Measurements from ENCODE around the gene FLACC1.
"Not testable (repeated sequence)": the region's sequence is repeated elsewhere in the genome, so short reads cannot be mapped to it uniquely, and the experiment has no call there.

FLACC1 gene

GRCh38 chr2:201254081-201254730 lies 102.9 kb downstream of the FLACC1 start:
- DNase-seq (ENCODE audit: low read depth in 2 of 2), result no peak

DNA sequence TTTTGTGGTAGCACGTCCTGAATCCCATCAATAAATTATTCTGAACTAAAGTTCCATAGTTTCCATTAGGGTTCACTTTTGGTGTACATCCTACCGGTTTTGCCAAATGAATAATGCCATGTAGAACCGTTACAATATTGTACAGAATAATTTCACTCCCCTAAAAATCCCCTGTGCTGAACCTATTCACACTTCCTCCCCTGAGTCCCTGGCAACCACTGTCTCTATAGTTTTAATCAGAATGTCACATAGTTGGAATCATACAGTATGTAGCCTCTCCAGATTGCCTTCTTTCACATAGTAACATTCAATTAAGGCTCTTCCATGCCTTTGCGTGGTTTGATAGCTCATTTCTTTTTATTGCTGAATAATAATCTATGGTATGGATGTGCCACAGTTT lies 106.4 kb downstream of the FLACC1 start:
- DNase-seq (ENCODE audit: low read depth in 2 of 2), result no peak

- DNase-seq (ENCODE audit: low read depth in 2 of 2), result no peak
Observed at GRCh38 chr2:201249889-201250288, 107.3 kb downstream of the FLACC1 start.

DNA sequence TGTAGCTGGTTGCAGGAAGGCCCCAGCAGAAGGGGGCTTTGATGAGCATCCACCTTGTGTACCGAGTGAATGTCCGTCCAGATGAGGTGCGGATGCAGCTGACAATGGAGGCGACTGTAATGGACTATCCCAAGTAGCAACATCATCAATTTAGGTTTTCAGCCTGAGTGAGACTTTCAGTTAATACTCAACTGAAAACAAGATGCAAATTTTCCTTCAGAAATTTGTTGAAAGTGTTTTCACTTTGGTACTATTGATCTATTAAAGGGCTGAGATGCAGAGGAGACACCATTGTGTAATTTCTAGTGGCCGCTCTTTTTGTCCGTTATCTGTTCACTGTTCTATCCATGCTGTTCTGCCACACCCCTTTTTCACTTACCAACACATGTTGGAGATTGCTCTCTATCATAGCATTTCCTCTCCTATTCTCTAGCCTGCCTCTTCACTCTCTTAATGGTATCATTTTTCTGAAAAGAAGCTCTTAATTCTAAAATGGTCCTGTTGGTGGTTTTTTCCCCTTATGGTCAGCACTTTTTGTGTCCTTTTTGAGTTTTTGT lies 108.8 kb downstream of the FLACC1 start:
- no peak for DNase-seq (ENCODE audit: low read depth in 2 of 2)

DNA sequence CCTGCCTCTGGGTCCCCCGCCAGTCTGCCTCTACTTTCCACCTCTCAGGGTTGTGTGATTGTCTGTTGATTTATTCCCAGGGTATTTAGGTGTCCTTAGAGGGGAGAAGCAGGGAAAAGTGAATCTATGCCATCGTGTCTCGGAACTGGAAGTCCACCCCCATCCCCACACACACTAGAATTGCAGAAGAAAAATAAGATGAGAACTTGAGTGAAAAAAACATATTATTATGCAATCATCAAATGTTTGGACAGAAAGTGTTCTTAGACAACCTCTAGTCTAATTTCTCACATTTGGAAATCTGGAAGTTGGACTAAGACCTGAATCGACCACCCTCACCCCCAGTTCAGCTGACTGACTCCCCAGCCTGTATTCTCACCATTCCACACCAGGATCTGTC lies 110.9 kb downstream of the FLACC1 start:
- no peak for DNase-seq (ENCODE audit: low read depth in 2 of 2)

DNA sequence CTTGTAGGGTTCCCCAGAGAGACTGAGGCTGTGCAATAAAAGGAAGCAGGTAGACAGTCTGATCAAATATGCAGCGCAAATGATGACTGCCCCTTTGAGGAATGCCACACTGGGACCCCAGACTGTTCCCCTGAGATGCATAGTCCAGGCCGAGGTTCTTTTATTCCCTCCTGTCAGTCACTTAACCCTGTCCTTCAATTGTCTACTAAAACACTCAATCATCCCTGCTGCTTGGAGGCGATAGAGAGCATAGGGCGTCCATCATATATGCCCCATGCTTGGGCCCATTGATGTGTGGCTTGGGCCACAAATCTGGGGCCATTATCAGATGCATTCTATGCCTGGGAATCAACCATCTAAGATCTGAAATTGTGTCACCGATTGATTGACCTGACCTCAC lies 112.3 kb downstream of the FLACC1 start:
- DNase-seq (ENCODE audit: low read depth in 2 of 2), result no peak

- no peak for DNase-seq (ENCODE audit: low read depth in 2 of 2)
Observed at GRCh38 chr2:201242571-201243277, 114.4 kb downstream of the FLACC1 start.

DNA sequence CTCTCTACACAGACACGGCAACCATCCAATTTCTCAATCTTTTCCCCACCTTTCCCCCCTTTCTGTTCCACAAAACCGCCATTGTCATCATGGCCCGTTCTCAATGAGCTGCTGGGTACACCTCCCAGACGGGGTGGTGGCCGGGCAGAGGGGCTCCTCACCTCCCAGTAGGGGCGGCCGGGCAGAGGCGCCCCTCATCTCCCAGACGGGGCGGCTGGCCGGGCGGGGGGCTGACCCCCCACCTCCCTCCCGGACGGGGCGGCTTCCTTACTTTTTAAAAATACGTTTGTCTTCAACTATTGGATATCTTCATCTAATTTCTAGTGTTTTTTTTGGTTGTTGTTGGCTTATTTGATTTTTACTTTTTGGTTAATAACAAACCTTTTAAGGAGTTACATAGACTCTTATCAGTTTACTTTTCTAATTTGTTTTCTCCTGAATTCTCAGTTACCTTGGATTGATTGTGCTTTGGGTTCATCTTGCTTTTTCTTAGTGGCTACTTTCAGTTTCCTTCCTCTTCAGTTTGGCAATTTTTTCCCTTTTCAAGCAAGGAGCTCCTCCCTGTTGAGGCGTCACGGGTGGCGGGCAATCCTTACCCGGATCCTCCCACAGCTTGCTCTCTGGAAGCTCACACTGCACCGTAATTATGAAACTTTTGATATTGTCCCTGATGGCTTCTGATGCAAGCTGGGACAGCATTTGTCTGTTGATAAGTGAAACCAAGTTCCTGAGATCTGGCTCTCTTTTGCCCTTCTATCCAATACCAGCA lies 117.8 kb downstream of the FLACC1 start:
- DNase-seq (ENCODE audit: low read depth in 2 of 2), result not testable (repeated sequence)
